ENCODE measurements around the gene DMKN.

The DMKN gene

GRCh38 chr19:35460608-35461007 lies 52.8 kb downstream of the DMKN start:
- no peak for DNase-seq

DNA sequence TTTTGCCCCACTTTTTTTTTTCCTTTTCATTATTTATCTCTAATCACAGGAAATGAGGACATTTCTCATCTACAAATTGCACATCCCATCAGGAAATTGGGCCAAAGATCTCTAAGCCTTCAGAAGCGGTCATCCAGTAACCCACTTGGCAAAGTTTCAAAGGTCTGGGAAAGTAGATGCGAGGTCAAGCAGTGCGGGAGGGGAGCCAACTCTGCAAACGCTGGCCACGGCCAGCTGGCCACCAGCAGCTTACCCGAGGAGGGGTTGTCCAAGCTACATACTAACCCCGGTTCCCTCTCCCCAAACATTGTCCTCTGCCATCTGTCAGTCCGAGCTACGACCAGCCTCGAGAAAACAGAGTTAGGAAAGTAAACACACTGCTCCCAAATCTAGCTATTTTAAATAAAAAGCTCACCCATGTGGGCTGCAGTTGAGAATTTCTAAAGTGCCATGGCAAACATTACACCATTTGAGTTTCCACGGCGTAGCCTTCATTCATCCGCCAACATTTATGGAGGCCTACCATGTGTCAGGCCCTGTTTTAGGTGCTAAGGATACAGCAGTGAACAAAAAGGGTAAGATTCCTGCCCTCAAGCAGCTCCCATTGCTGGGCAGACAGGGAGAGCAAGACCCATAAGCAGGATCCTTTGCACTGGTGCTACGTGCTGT lies 53.9 kb downstream of the DMKN start:
- no peak for DNase-seq

- DNase-seq: no peak
Measured at GRCh38 chr19:35458731-35459391, 54.6 kb downstream of the DMKN start.

DNA sequence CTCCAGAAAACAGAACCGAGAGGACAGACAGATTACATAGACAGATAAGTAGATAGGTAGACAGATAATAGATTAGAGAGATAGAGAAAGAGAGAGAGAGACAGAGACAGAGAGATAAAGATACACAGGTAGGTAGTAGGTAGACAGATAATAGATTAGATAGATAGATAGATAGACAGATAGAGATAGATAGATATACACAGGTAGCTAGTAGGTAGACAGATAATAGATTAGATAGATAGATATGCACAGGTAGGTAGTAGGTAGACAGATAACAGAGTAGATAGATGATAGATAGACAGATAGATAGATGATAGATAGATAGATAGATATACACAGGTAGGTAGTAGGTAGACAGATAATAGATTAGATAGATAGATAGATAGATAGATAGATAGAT lies 55.3 kb downstream of the DMKN start:
- no peak for DNase-seq

- DNase-seq: no peak
Measured at GRCh38 chr19:35457173-35457572, 56.3 kb downstream of the DMKN start.

DNA sequence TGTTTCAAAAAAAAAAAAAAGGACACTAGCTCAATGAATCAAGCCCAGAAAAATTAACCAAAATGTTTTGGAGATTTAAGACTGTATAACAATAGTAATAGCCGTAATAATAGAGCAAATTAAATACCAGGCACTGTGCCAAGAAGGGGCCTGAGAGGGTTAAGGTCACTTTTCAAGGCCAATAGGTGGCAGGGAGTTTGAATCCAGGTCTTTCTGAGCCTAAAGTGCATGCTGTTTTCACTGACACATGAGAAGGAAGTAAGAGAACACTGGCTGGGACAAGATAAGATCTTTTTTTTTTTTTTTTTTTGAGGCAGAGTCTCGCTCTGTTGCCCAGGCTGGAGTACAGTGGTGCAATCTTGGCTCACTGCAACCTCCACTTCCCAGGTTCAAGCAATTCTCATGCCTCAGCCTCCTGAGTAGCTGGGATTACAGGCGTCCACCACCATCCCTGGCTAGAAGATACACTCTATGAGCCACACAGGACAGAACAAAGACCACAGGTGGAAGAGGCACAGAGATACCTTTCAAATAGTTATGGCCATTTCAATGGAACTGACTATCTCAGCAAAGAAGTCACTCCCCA lies 57.7 kb downstream of the DMKN start:
- no peak for DNase-seq

DNA sequence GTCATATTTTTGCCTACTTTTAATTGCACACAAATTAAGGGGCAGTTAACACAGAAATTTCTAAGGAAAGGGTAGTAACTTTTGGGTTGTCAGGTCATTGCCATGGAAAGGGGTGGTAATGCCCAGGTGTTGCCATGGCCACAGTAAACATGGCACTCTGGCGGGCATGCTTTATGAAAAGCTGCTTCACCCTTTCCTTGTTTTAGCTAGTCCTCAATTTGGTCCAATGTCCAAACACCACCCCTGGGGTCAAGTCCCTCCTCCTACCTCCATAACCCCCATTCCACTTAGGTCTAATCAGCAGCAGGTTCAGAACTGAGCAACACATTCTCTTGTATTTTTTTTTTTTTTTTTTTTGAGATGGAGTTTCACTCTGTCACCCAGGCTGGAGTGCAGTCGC lies 58.8 kb downstream of the DMKN start:
- no peak for DNase-seq

- no peak for DNase-seq
Measured at GRCh38 chr19:35451338-35452096, 61.9 kb downstream of the DMKN start.

DNA sequence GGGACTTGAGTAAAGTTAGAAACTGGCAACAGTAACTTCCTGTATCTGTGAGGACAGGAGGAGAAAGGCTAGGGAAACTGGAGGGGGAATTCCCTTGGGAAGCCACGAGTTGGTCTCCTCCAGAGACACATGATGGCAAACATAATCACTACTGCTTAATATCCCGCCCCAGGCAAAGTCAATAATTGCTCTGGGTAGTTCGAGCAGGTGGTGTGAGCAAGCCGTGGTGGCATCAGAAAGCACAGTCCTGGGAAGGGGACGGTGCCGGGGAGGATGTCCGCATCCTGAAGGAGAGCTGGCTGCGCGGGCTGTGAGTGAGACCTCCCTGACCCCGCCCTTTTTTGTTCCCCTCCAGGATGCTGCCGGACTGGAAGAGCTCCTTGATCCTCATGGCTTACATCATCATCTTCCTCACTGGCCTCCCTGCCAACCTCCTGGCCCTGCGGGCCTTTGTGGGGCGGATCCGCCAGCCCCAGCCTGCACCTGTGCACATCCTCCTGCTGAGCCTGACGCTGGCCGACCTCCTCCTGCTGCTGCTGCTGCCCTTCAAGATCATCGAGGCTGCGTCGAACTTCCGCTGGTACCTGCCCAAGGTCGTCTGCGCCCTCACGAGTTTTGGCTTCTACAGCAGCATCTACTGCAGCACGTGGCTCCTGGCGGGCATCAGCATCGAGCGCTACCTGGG lies 63.9 kb downstream of the DMKN start:
- no peak for DNase-seq

GRCh38 chr19:35447606-35448469 lies 65.6 kb downstream of the DMKN start, which contains the start of gene FFAR2:
TSS of gene FFAR2 (plus strand) at chr19:35448257. CDS start at chr19:35449715, 1,458 bp downstream.
- DNase-seq: no peak

Data from activated naive CD4-positive, alpha-beta T cell (primary cell).